Measurements from ENCODE around the gene FBF1.
A peak's percentile ranks its signal among the peaks of the same experiment; 100 is the strongest.

The FBF1 gene

DNA sequence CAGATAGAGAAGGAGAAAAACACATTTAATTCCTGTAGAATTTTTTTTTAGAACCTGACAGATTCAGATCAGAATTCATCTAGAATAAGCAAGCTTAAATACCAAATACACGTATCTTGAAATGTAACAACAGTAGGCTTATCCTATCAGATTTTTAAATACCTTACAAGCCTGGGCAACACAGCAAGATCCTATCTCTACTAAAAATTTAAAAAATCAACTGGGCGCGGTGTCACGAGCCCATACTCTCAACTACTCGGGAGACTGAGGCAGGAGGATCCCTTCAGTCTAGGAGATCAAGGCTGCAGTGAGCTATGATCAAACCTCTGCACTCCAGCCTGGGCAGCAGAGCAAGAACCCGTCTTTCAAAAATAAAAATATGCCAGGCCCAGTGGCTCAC is 24.6 kb upstream of the FBF1 start:
- no peak overlapping the region for H3K27ac ChIP-seq
- TF ChIP-seq, protein P1, sequence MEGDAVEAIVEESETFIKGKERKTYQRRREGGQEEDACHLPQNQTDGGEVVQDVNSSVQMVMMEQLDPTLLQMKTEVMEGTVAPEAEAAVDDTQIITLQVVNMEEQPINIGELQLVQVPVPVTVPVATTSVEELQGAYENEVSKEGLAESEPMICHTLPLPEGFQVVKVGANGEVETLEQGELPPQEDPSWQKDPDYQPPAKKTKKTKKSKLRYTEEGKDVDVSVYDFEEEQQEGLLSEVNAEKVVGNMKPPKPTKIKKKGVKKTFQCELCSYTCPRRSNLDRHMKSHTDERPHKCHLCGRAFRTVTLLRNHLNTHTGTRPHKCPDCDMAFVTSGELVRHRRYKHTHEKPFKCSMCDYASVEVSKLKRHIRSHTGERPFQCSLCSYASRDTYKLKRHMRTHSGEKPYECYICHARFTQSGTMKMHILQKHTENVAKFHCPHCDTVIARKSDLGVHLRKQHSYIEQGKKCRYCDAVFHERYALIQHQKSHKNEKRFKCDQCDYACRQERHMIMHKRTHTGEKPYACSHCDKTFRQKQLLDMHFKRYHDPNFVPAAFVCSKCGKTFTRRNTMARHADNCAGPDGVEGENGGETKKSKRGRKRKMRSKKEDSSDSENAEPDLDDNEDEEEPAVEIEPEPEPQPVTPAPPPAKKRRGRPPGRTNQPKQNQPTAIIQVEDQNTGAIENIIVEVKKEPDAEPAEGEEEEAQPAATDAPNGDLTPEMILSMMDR (conservative IDR thresholded peaks at IDR 0.05), result no peak

- H3K27ac ChIP-seq, result peak overlapping the region; percentile 66
- TF ChIP-seq, protein P1 (conservative IDR thresholded peaks at IDR 0.05), result no peak
Observed at GRCh38 chr17:75959839-75960511, 19.1 kb upstream of the FBF1 start.

- H3K27ac ChIP-seq, result peak overlapping the region; percentile 66
- TF ChIP-seq, protein P1 (conservative IDR thresholded peaks at IDR 0.05), result no peak
Observed at GRCh38 chr17:75959051-75959838, 18.4 kb upstream of the FBF1 start.

- H3K27ac ChIP-seq, result no peak overlapping the region
- TF ChIP-seq, protein P1 (conservative IDR thresholded peaks at IDR 0.05), result no peak
Observed at GRCh38 chr17:75950855-75951554, 10.2 kb upstream of the FBF1 start.

DNA sequence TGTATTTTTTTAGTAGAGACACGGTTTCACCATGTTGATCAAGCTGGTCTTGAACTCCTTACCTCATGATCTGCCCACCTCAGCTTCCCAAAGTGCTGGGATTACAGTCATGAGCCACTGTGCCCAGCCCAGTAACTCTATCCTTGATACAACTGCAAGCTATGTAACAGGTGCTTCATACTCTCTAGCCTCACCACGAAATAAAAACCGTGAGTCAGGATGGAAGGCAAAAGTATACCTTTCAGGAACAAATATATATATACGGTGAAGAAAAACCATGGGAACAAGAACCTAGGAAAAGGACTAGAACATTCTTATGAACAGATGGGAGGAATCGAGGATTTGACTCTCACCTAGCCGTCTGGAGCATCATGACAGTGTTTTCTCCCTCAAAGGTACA is 9.6 kb upstream of the FBF1 start:
- no peak overlapping the region for H3K27ac ChIP-seq
- TF ChIP-seq, protein P1 (conservative IDR thresholded peaks at IDR 0.05), result no peak

DNA sequence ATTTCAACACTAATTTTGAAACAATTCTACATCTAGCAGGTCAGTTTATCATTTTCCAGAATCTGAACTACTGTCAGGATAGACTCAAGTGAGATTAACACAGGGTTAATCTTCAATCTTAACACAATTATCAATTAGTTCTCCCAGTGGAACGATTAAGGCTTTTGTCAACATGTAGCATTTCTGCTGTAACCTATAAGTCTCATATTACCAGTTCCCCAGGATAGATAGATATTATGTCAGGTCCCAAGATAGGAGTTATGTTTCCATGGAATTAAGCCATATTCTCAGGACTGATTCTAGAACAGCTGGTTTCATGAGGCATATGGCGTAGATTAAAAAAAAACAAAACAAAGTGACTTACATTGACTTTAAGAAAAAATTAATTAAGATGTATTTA is 4.4 kb upstream of the FBF1 start:
- H3K27ac ChIP-seq, result peak overlapping the region; percentile 1; the same call in 1 of the 2 replicates
- TF ChIP-seq, protein P1 (conservative IDR thresholded peaks at IDR 0.05), result no peak

- TF ChIP-seq, protein P1 (conservative IDR thresholded peaks at IDR 0.05), result no peak
- H3K27ac ChIP-seq, result no peak overlapping the region
Observed at GRCh38 chr17:75943491-75943890, 2.6 kb upstream of the FBF1 start.

Measured in VCaP (cell line).